Hepatocyte (in vitro differentiated cells): Measurements from ENCODE around the gene WDFY1. TPM values are rescaled to one million over a fixed set of nuclear protein-coding genes. Genes with fewer than 3 reads are reported as not detected.

Experiments
- DNase-seq: peaks from one replicate; pipeline ENCODE4 v3.0.0-alpha.2; 2016; ENCODE audit warnings: low spot score
- H2AFZ ChIP-seq: fragments of 200-600 bp; sonication (generic); 2 replicates; pipeline ENCODE4 v1.6.0; 2016; ENCODE audit warnings: antibody characterized with exemption, mild to moderate bottlenecking
- H3K27ac ChIP-seq: fragments of 200-600 bp; sonication (generic); 2 replicates; pipeline ENCODE4 v1.5.1; 2016; ENCODE audit warnings: mild to moderate bottlenecking
- H3K27me3 ChIP-seq: fragments of 200-600 bp; sonication (generic); 2 replicates; pipeline ENCODE4 v1.6.1; 2016
- H3K36me3 ChIP-seq: fragments of 200-600 bp; sonication (generic); replicated peaks from 2 replicates; pipeline ENCODE4 v1.5.1; 2016; ENCODE audit warnings: low read depth; ENCODE audit not compliant: insufficient read depth
- H3K4me1 ChIP-seq: fragments of 200-600 bp; sonication (generic); 2 replicates; pipeline ENCODE4 v1.5.1; 2016; ENCODE audit warnings: mild to moderate bottlenecking, moderate library complexity; ENCODE audit not compliant: insufficient read depth
- H3K4me2 ChIP-seq: fragments of 200-600 bp; sonication (generic); 2 replicates; pipeline ENCODE4 v1.6.0; 2016
- H3K4me3 ChIP-seq: fragments of 200-600 bp; sonication (generic); 2 replicates; pipeline ENCODE4 v1.5.1; 2016; ENCODE audit warnings: mild to moderate bottlenecking
- H3K79me2 ChIP-seq: fragments of 200-600 bp; sonication (generic); 2 replicates; pipeline ENCODE4 v1.6.0; 2017; ENCODE audit warnings: mild to moderate bottlenecking
- H3K9me2 ChIP-seq: fragments of 200-600 bp; sonication (generic); replicated peaks from 2 replicates; pipeline ENCODE4 v1.6.0; 2017; ENCODE audit warnings: mild to moderate bottlenecking; ENCODE audit not compliant: insufficient read depth
- H3K9me3 ChIP-seq: fragments of 200-600 bp; sonication (generic); 2 replicates; pipeline ENCODE4 v1.5.1; 2016; ENCODE audit warnings: low read depth, mild to moderate bottlenecking
- H4K20me1 ChIP-seq: fragments of 200-600 bp; sonication (generic); 2 replicates; pipeline ENCODE4 v1.6.0; 2016; ENCODE audit warnings: mild to moderate bottlenecking; ENCODE audit not compliant: insufficient read depth, poor library complexity, severe bottlenecking
- EZH2 ChIP-seq: fragments of 200-600 bp; sonication (generic); IDR thresholded peaks from 2 replicates; pipeline ENCODE4 v1.6.1; 2016; ENCODE audit warnings: antibody characterized with exemption, mild to moderate bottlenecking, borderline replicate concordance
- EZH2phosphoT487 ChIP-seq: fragments of 200-600 bp; sonication (generic); IDR thresholded peaks from one replicate; pipeline ENCODE4 v1.6.1; 2018; ENCODE audit warnings: antibody characterized with exemption, mild to moderate bottlenecking, low read depth, moderate library complexity; ENCODE audit not compliant: unreplicated experiment, severe bottlenecking
- WGBS: methylation state at CpG from one replicate; pipeline ENCODE4 v1.1.6; 2016; ENCODE audit warnings: low lambda C conversion rate; ENCODE audit errors: missing lambda C conversion rate; 5-methylcytosine and 5-hydroxymethylcytosine counted together
- polyA plus RNA-seq: library from polyadenylated mRNA; unstranded; fragments of >200 nt; fragmentation: Nextera tagmentation; extraction: Ambion mirVana; gene quantifications from 2 replicates; pipeline ENCODE4 v1.2.1, GENCODE V29; 2016
- total RNA-seq: library from RNA; depleted of rRNA; stranded (reverse); fragments of >200 nt; gene quantifications from 2 replicates; pipeline ENCODE4 v1.2.3, GENCODE V29; 2014
- TF ChIP-seq, protein P1 (sequence below): fragments of 200-600 bp; sonication (generic); IDR thresholded peaks from 2 replicates; pipeline ENCODE4 v1.5.1; 2016; ENCODE audit warnings: antibody characterized with exemption, mild to moderate bottlenecking; ENCODE audit not compliant: poor library complexity

The WDFY1 gene
- total and polyA plus RNA-seq, 2 experiments from 2014 or later = 45.6 to 68.3 TPM

DNA sequence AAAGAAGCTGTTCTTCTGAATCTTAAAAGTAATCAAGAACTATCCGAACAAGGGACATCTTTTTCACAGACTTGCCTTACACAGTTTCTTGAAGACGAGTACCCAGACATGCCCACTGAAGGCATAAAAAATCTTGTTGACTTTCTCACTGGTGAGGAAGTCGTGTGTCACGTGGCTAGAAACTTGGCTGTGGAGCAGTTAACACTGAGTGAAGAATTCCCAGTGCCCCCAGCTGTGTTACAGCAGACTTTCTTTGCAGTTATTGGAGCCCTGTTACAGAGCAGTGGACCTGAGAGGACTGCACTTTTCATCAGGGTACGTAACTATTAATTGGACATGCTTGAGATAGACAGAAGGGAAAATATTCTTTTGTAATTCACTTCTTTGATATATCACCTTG is 14.6 kb upstream of the WDFY1 start:
- no peaks in the 10 kb centered on the region for H3K9me2 ChIP-seq
- TF ChIP-seq, protein P1, sequence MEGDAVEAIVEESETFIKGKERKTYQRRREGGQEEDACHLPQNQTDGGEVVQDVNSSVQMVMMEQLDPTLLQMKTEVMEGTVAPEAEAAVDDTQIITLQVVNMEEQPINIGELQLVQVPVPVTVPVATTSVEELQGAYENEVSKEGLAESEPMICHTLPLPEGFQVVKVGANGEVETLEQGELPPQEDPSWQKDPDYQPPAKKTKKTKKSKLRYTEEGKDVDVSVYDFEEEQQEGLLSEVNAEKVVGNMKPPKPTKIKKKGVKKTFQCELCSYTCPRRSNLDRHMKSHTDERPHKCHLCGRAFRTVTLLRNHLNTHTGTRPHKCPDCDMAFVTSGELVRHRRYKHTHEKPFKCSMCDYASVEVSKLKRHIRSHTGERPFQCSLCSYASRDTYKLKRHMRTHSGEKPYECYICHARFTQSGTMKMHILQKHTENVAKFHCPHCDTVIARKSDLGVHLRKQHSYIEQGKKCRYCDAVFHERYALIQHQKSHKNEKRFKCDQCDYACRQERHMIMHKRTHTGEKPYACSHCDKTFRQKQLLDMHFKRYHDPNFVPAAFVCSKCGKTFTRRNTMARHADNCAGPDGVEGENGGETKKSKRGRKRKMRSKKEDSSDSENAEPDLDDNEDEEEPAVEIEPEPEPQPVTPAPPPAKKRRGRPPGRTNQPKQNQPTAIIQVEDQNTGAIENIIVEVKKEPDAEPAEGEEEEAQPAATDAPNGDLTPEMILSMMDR = no peak
- no peak for TF ChIP-seq EZH2
- TF ChIP-seq EZH2phosphoT487 = no peak
- no peaks in the 10 kb centered on the region for H3K9me3 ChIP-seq
- peaks cover 9% of the 10 kb centered on the region for H3K4me1 ChIP-seq
- H3K36me3 ChIP-seq = no peaks in the 10 kb centered on the region
- WGBS = 84% methylated on average over 5 of the region's 5 CpGs
- peak overlapping the region; percentile 83 for H3K4me2 ChIP-seq
- H3K27ac ChIP-seq = no peak overlapping the region
- H2AFZ ChIP-seq = no peak overlapping the region
- no peaks in the 10 kb centered on the region for H3K27me3 ChIP-seq
- H3K79me2 ChIP-seq = peaks cover 70% of the 10 kb centered on the region
- no peak overlapping the region for H3K4me3 ChIP-seq
- H4K20me1 ChIP-seq = peaks cover 10% of the 10 kb centered on the region
- no peak for DNase-seq

DNA sequence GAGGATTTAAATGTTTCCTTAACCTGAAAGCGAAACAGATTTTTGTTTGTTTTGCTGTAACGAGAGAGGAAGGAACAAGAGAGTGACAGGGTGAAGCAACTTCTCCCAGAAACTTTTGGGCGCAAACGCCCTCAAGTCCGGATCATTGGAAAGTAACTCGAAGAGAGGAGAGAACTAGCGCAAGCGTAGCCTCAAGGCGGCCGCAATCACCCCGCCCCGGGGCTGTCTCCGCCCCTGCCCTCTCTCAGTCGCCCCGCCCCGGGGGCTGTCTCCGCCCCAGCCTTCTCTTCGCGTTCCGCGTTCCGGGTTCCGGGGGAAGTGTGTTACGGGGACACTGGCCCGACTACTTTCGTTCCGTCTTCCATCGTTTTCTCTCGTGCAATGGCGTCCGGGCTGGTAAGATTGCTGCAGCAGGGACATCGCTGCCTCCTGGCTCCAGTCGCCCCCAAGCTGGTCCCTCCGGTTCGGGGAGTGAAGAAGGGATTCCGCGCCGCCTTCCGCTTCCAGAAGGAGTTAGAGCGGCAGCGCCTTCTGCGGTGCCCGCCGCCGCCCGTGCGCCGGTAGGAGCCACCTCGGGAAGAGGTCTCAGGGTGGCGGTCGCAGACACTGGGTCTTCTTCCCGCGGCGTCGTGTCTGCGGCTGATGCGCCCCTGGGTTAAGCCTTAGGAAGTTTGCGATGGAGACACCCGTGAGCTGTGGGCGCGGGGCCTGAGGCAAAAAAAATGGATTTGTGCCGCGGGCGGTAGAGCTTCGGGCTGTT is 12.1 kb upstream of the WDFY1 start, which contains the start of gene MRPL44:
Gene MRPL44 (plus strand): TSS at position 372 of the 760 bp plus-strand sequence. CDS start 10 bp downstream, at position 382.
- Histone ChIP-seq H2AFZ (peak within 1 kb of the TSS; percentile 91), H3K4me2 (peak within 1 kb of the TSS; percentile 83), H3K4me3 (peak within 1 kb of the TSS; percentile 89), H3K36me3 (no peaks in the 10 kb centered on the region), H3K27me3 (no peaks in the 10 kb centered on the region), H3K9me2 (no peaks in the 10 kb centered on the region), H4K20me1 (peaks cover 4% of the 10 kb centered on the region), H3K9me3 (no peaks in the 10 kb centered on the region), H3K27ac (peak within 1 kb of the TSS; percentile 89), H3K79me2 (peaks cover 49% of the 10 kb centered on the region), H3K4me1 (peaks cover 9% of the 10 kb centered on the region)
- 1% methylated on average over 59 of the region's 65 CpGs for WGBS
- TF ChIP-seq, protein P1 = no peak
- no peak for TF ChIP-seq EZH2
- TF ChIP-seq EZH2phosphoT487 = no peak
- peak; percentile 98 for DNase-seq

DNA sequence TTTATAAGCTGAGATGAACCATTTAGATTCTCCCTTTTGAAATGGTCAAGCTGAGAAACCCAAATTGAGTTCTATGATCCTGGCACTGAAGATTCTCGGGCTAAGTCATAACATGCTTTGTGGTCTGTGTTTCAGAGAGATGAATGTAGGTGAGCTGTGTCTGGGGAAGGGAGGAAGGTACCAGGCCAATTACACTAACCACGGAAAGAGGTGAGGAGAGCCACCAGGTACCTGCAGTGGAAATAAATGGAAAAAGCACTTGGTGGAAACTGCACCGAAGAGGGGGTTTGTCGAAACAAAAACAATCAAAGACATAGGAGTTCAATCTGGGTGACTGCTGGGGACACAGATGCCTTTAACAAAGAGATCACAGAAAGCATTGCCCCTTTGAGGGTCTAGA is 11.2 kb upstream of the WDFY1 start:
- no peaks in the 10 kb centered on the region for H4K20me1 ChIP-seq
- no peaks in the 10 kb centered on the region for H3K27me3 ChIP-seq
- H3K9me3 ChIP-seq = no peaks in the 10 kb centered on the region
- H3K36me3 ChIP-seq = no peaks in the 10 kb centered on the region
- no peak for DNase-seq
- peaks cover 9% of the 10 kb centered on the region for H3K4me1 ChIP-seq
- WGBS = 89% methylated on average over 4 of the region's 4 CpGs
- TF ChIP-seq EZH2 (no peak), EZH2phosphoT487 (no peak)
- TF ChIP-seq, protein P1 = no peak
- peak overlapping the region; percentile 74 for H3K27ac ChIP-seq
- H3K79me2 ChIP-seq = peaks cover 40% of the 10 kb centered on the region
- peak overlapping the region; percentile 54 for H2AFZ ChIP-seq
- peak overlapping the region; percentile 67 for H3K4me2 ChIP-seq
- H3K4me3 ChIP-seq = no peak overlapping the region
- H3K9me2 ChIP-seq = no peaks in the 10 kb centered on the region
